CD4-positive, CD25-positive, alpha-beta regulatory T cell (primary cell): ENCODE measurements around the gene CDC123. TPM values are rescaled to one million over a fixed set of nuclear protein-coding genes. Genes with fewer than 3 reads are reported as not detected.
"Not testable (repeated sequence)": the region's sequence is repeated elsewhere in the genome, so short reads cannot be mapped to it uniquely, and the experiment has no call there.

Source experiments
- ATAC-seq, 2 donors: fragments of 150-1000 bp; cut with Tn5 transposase; one replicate each; pipeline ENCODE4 v1.10.0; 2021; ENCODE audit warnings: low read depth in 2 of 2, moderate number of reproducible peaks in 2 of 2, moderate library complexity in 1 of 2
- DNase-seq, 3 donors: peaks; one replicate each; pipeline versions ENCODE4 v3.0.0 to v3.0.0-alpha.2; 2012 to 2022; ENCODE audit warnings: mixed read lengths in 1 of 3
- H3K27ac ChIP-seq: one replicate; pipeline ENCODE4 v1.7.0; 2013; ENCODE audit warnings: mild to moderate bottlenecking, low read length; ENCODE audit not compliant: insufficient read depth, poor library complexity, severe bottlenecking
- H3K27me3 ChIP-seq: one replicate; pipeline ENCODE4 v1.7.0; 2013; ENCODE audit warnings: low read length; ENCODE audit not compliant: control insufficient read depth, insufficient read depth
- H3K36me3 ChIP-seq: one replicate; pipeline ENCODE4 v1.7.0; 2013; ENCODE audit warnings: mild to moderate bottlenecking, low read length, moderate library complexity; ENCODE audit not compliant: control insufficient read depth, insufficient read depth
- H3K4me1 ChIP-seq: 2 replicates; pipeline ENCODE4 v1.7.0; 2013; ENCODE audit warnings: mild to moderate bottlenecking, low read length; ENCODE audit not compliant: insufficient read depth, control insufficient read depth, poor library complexity, severe bottlenecking
- H3K4me3 ChIP-seq: one replicate; pipeline ENCODE4 v1.7.0; 2013; ENCODE audit warnings: low read depth, mild to moderate bottlenecking, low read length, moderate library complexity
- H3K9me3 ChIP-seq, 2 experiments: 1 replicate in 1 of 2; 2 replicates in 1 of 2; pipeline ENCODE4 v1.7.0; 2013; ENCODE audit warnings: low read length in 2 of 2, mild to moderate bottlenecking in 1 of 2, moderate library complexity in 1 of 2; ENCODE audit not compliant: control insufficient read depth in 2 of 2
- H3K27ac Mint-ChIP-seq, 3 donors: one replicate each; pipeline ENCODE4 v1.8.0; 2020 to 2022; ENCODE audit warnings: mild to moderate bottlenecking in 3 of 3, mixed read lengths in 3 of 3, moderate library complexity in 2 of 3
- H3K27me3 Mint-ChIP-seq: one replicate; pipeline ENCODE4 v1.8.0; 2022; ENCODE audit warnings: mild to moderate bottlenecking, mixed read lengths
- H3K36me3 Mint-ChIP-seq: one replicate; pipeline ENCODE4 v1.8.0; 2020; ENCODE audit warnings: mixed read lengths
- H3K4me1 Mint-ChIP-seq, 4 donors: one replicate each; pipeline ENCODE4 v1.8.0; 2020 to 2022; ENCODE audit warnings: mixed read lengths in 4 of 4, mild to moderate bottlenecking in 1 of 4
- H3K4me3 Mint-ChIP-seq, 4 donors: one replicate each; pipeline ENCODE4 v1.8.0; 2020 to 2022; ENCODE audit warnings: mild to moderate bottlenecking in 4 of 4, mixed read lengths in 4 of 4, moderate library complexity in 3 of 4
- H3K9me3 Mint-ChIP-seq, 7 donors: one replicate each; pipeline ENCODE4 v1.8.0; 2020 to 2022; ENCODE audit warnings: mixed read lengths in 7 of 7, mild to moderate bottlenecking in 3 of 7, moderate library complexity in 2 of 7
- polyA plus RNA-seq, 4 donors: library from polyadenylated mRNA; unstranded; fragments of 300-500 nt; fragmentation: Illumina TruSeq; gene quantifications; one replicate each; pipeline ENCODE4 v1.2.3, GENCODE V29; 2021
- total RNA-seq: library from RNA; stranded (reverse); gene quantifications from one replicate; pipeline ENCODE4 v1.2.3, GENCODE V29; 2022

CDC123 gene
- total and polyA plus RNA-seq, 5 donors from 2014 or later: 50.3 to 111 (median 100) TPM

DNA sequence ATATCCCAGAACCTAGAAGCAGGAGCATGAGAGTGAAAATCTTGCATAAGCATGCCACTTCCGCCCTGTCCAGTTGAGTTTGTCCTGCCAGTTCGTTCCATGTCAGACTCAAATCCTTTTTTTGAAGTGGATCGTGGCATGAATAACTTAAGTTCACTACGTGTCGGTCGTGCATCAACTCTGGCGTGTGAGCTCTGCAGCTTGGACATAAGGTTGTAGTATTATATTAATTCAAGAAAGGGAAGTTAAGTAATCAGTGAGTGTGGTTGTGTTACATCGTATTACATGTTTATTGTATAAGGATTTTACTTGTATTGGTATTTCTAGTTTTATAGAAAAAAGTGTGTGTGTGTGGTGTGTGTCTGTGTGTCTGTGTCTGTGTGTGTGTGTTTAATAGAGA is 23.0 kb downstream of the CDC123 start:
- DNase-seq (no peak), ATAC-seq (no peak)
- Histone ChIP-seq H3K9me3 (no peaks in the 10 kb centered on the region), H3K4me1 (peaks cover 6% of the 10 kb centered on the region), H3K36me3 (peaks cover 59% of the 10 kb centered on the region), H3K4me3 (no peak overlapping the region), H3K27me3 (no peaks in the 10 kb centered on the region), H3K27ac (no peak overlapping the region)
- H3K9me3 Mint-ChIP-seq: no peaks in the 10 kb centered on the region
- H3K4me3 Mint-ChIP-seq: no peak overlapping the region
- no peaks in the 10 kb centered on the region for H3K27me3 Mint-ChIP-seq
- peaks cover 14 to 38% (median 26%) of the 10 kb centered on the region in 4 donors for H3K4me1 Mint-ChIP-seq
- peak overlapping the region in 1 of 3 donors; percentile 38 for H3K27ac Mint-ChIP-seq
- peaks cover 40% of the 10 kb centered on the region for H3K36me3 Mint-ChIP-seq

DNA sequence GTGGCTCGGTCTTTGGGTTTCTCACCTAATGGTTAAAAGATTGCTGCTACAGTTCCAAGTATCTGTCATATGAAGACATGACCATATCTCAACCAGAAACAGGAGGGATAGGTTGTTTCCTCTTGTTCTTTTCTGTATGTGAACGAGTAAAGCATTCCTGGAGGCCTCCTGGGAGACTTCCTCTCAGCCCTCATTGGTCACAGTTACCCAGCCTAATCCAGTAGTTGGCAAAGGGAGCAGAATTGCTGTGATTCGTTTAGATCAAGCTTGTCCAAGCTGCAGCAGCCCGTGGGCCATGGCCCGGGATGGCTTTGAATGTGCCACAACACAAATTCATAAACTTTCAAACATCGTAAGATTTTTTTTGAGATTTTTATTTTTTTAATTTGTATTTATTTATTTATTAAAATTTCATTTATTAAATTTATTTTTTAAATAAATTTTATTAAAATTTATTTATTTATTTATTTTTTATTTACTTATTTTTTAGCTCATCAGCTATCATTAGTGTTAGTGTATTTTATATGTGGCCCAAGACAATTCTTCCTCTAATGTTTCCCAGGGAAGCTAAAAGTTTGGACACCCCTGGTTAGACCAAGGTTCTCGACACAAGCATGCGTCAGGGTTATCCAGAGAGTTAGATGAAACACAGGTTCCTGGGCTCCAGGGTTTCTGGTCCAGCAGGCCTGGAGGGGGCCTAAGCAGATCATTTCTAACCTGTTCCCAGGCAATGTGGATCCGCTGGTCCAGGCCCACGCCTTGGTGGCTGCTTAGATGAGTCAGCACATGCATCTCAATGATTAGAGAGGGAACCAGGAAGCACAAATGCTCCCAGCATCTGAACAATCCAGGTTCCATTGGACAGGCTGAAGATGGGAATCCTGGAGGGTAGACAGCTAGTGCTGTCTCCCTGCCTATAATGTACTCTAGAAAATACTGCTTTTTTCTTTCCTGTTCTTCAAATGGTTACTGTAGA is 25.6 kb downstream of the CDC123 start:
- Histone ChIP-seq H3K27me3 (no peaks in the 10 kb centered on the region), H3K4me3 (no peak overlapping the region), H3K36me3 (peaks cover 67% of the 10 kb centered on the region), H3K27ac (no peak overlapping the region), H3K4me1 (no peaks in the 10 kb centered on the region), H3K9me3 (no peaks in the 10 kb centered on the region)
- DNase-seq (no peak), ATAC-seq (no peak)
- no peaks in the 10 kb centered on the region for H3K9me3 Mint-ChIP-seq
- no peak overlapping the region for H3K4me3 Mint-ChIP-seq
- no peaks in the 10 kb centered on the region for H3K27me3 Mint-ChIP-seq
- peaks cover 0 to 20% (median 15%) of the 10 kb centered on the region in 4 donors for H3K4me1 Mint-ChIP-seq
- H3K36me3 Mint-ChIP-seq: peaks cover 44% of the 10 kb centered on the region
- H3K27ac Mint-ChIP-seq: no peak overlapping the region

DNA sequence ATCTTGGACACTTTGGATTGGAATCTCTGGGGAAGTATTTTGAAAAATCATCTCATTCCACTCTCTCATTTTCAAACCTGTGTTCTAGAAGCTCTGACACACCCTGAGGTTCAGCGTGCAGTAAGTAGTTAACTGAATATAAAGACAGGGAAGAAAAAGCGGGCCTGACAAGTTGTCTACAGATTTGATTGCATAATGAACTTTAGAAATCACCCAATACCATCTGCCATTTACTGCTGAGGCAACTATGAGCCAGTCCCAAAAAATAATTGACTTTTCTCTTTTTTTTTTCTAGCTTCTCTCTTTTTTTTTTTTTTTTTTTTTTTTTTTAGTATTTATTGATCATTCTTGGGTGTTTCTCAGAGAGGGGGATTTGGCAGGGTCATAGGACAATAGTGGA is 29.5 kb downstream of the CDC123 start:
- Mint-ChIP-seq H3K4me3 (no peak overlapping the region), H3K4me1 (peaks cover under 1 to 11% (median 5%) of the 10 kb centered on the region in 4 donors), H3K9me3 (peaks cover 0 to 2% (median 0%) of the 10 kb centered on the region in 7 donors), H3K27ac (no peak overlapping the region), H3K36me3 (peaks cover 37% of the 10 kb centered on the region), H3K27me3 (no peaks in the 10 kb centered on the region)
- Histone ChIP-seq H3K4me3 (no peak overlapping the region), H3K27ac (no peak overlapping the region), H3K36me3 (peaks cover 48% of the 10 kb centered on the region), H3K4me1 (no peaks in the 10 kb centered on the region), H3K9me3 (no peaks in the 10 kb centered on the region), H3K27me3 (no peaks in the 10 kb centered on the region)
- DNase-seq (no peak), ATAC-seq (no peak)

DNA sequence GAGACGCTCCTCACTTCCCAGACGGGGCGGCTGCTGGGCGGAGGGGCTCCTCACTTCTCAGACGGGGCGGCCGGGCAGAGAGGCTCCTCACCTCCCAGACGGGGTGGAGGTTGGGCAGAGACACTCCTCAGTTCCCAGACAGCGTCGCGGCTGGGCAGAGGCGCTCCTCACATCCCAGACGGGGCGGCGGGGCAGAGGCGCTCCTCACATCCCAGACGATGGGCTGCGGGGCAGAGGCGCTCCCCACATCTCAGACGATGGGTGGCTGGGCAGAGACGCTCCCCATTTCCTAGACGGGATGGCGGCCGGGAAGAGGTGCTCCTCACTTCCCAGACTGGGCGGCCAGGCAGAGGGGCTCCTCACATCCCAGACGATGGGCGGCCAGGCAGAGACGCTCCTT is 30.4 kb downstream of the CDC123 start:
- H3K4me3 Mint-ChIP-seq, DNase-seq, H3K27me3 ChIP-seq, H3K9me3 Mint-ChIP-seq, H3K27ac ChIP-seq, H3K9me3 ChIP-seq, H3K4me1 ChIP-seq, H3K27me3 Mint-ChIP-seq, H3K27ac Mint-ChIP-seq, H3K4me3 ChIP-seq, ATAC-seq: not testable (repeated sequence)
- Mint-ChIP-seq H3K36me3 (peaks cover 40% of the 10 kb centered on the region), H3K4me1 (peaks cover 0 to 11% (median 6%) of the 10 kb centered on the region in 4 donors)
- peaks cover 53% of the 10 kb centered on the region for H3K36me3 ChIP-seq

DNA sequence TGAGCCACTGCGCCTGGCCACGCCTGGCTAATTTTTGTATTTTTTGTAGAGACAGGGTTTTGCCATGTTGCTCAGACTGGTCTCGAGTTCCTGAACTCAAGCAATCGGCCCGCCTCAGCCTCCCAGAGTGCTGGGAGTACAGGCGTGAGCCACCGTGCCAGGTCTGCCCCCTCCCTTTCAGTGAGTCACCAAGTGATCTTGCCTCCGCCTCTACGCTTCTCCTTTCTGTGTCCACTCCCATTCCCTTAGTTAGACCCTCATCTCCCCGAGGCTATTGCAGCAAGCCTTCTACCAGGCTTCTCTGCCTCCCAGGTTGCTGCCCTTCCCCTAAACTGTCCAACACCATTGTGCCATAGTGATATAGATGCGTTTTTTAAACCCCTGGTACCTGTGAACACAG is 32.9 kb downstream of the CDC123 start:
- no peaks in the 10 kb centered on the region for H3K27me3 Mint-ChIP-seq
- H3K36me3 ChIP-seq: peaks cover 59% of the 10 kb centered on the region
- H3K4me3 ChIP-seq: no peak overlapping the region
- H3K27ac Mint-ChIP-seq: peak overlapping the region in 1 of 3 donors; percentile 56
- H3K27ac ChIP-seq: no peak overlapping the region
- DNase-seq (no peak), ATAC-seq (no peak)
- no peaks in the 10 kb centered on the region for H3K9me3 ChIP-seq
- H3K4me1 ChIP-seq: no peaks in the 10 kb centered on the region
- H3K4me1 Mint-ChIP-seq: peaks cover 0 to 11% (median 6%) of the 10 kb centered on the region in 4 donors
- peaks cover 40% of the 10 kb centered on the region for H3K36me3 Mint-ChIP-seq
- H3K27me3 ChIP-seq: no peaks in the 10 kb centered on the region
- peaks cover 0 to 2% (median 0%) of the 10 kb centered on the region in 7 donors for H3K9me3 Mint-ChIP-seq
- H3K4me3 Mint-ChIP-seq: no peak overlapping the region

DNA sequence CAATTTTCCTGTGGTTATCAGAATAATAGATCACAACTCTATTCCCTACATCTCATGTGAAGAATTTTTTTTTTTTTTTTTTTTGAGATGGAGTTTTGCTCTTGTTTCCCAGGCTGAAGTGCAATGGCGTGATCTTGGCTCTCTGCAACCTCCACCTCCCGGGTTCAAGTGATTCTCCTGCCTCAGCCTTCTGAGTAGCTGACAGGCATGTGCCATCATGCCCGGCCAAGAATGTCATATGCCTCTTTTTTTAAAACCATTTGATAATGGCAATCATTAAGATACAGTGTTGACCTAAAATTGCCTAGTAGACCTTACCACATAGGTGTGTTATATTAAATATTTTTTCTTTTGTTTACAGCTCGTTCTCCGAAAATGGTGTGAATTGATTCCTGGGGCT is 38.7 kb downstream of the CDC123 start:
- not testable (repeated sequence) for H3K4me1 Mint-ChIP-seq, ATAC-seq, H3K27me3 Mint-ChIP-seq, H3K9me3 Mint-ChIP-seq, H3K4me1 ChIP-seq, H3K27ac ChIP-seq, H3K27ac Mint-ChIP-seq, DNase-seq, H3K27me3 ChIP-seq, H3K4me3 Mint-ChIP-seq, H3K4me3 ChIP-seq, H3K9me3 ChIP-seq
- H3K36me3 Mint-ChIP-seq: peaks cover 50% of the 10 kb centered on the region
- H3K36me3 ChIP-seq: peaks cover 78% of the 10 kb centered on the region

DNA sequence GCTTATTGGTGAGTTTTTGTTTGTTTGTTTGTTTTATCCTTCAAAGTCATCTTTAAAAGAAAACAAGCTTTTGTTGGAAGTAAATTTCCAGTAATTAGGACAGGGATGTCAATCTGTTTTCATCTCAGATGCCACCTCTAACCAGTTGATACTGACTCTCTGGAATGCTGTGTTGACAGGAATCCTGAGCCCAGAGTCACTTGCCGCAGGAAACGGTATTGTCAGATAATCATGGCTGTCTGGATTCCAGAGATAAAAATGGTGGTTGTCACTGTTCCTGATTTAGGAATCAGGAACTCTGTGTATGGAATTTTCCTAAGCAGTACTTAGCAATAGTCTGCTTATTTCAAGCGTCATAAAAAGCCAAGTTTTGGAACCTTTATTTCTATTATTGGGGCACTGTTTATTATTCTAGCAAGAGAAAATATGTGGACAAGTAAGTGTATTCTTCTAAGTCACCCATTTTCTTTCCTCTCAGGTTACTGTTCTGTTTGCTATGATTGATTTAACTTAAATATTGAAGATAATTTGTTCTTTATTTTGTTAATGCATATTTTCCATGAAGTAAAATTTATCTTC is 39.2 kb downstream of the CDC123 start:
- Mint-ChIP-seq H3K9me3 (no peaks in the 10 kb centered on the region), H3K4me1 (peaks cover 0 to 6% (median 4%) of the 10 kb centered on the region in 4 donors), H3K4me3 (no peak overlapping the region), H3K27ac (no peak overlapping the region), H3K36me3 (peaks cover 49% of the 10 kb centered on the region), H3K27me3 (no peaks in the 10 kb centered on the region)
- ATAC-seq: no peak
- H3K4me3 ChIP-seq: no peak overlapping the region
- H3K36me3 ChIP-seq: peaks cover 74% of the 10 kb centered on the region
- no peaks in the 10 kb centered on the region for H3K4me1 ChIP-seq
- H3K27ac ChIP-seq: no peak overlapping the region
- no peaks in the 10 kb centered on the region for H3K27me3 ChIP-seq
- H3K9me3 ChIP-seq: no peaks in the 10 kb centered on the region
- DNase-seq: no peak
